Smooth muscle cell (in vitro differentiated cells): ENCODE results near the gene SF3B2. TPM values are rescaled to one million over a fixed set of nuclear protein-coding genes. Genes with fewer than 3 reads are reported as not detected.
A peak's percentile ranks its signal among the peaks of the same experiment; 100 is the strongest.

Experiments
- DNase-seq: peaks from one replicate; lab custom pipeline; 2025; ENCODE audit not compliant: unreplicated experiment; lab: John Stamatoyannopoulos, UW
- H2AFZ ChIP-seq: fragments of 200-600 bp; sonication (generic); 2 replicates; pipeline ENCODE4 v1.6.0; 2016; ENCODE audit warnings: antibody characterized with exemption, low read depth, mild to moderate bottlenecking
- H3F3A ChIP-seq: fragments of 200-600 bp; sonication (generic); 2 replicates; pipeline ENCODE4 v1.6.0; 2017; ENCODE audit warnings: antibody characterized with exemption, low read depth
- H3K27ac ChIP-seq: fragments of 200-600 bp; sonication (generic); 2 replicates; pipeline ENCODE4 v1.5.1; 2016; ENCODE audit warnings: low read depth, mild to moderate bottlenecking
- H3K27me3 ChIP-seq: fragments of 200-600 bp; sonication (generic); 2 replicates; pipeline ENCODE4 v1.6.1; 2016; ENCODE audit warnings: low read depth, mild to moderate bottlenecking
- H3K36me3 ChIP-seq: fragments of 200-600 bp; sonication (generic); 2 replicates; pipeline ENCODE4 v1.5.1; 2016; ENCODE audit warnings: low read depth
- H3K4me1 ChIP-seq: fragments of 200-600 bp; sonication (generic); 2 replicates; pipeline ENCODE4 v1.5.1; 2016; ENCODE audit warnings: low read depth
- H3K4me2 ChIP-seq: fragments of 200-600 bp; sonication (generic); 2 replicates; pipeline ENCODE4 v1.6.0; 2016; ENCODE audit warnings: mild to moderate bottlenecking
- H3K4me3 ChIP-seq: fragments of 200-600 bp; sonication (generic); 2 replicates; pipeline ENCODE4 v1.5.1; 2016; ENCODE audit warnings: mild to moderate bottlenecking
- H3K79me2 ChIP-seq: fragments of 200-600 bp; sonication (generic); 2 replicates; pipeline ENCODE4 v1.6.0; 2016; ENCODE audit warnings: low read depth, mild to moderate bottlenecking
- H3K9ac ChIP-seq: fragments of 200-600 bp; sonication (generic); 2 replicates; pipeline ENCODE4 v1.6.0; 2016; ENCODE audit warnings: low read depth
- H3K9me3 ChIP-seq: fragments of 200-600 bp; sonication (generic); replicated peaks from 2 replicates; pipeline ENCODE4 v1.5.1; 2016; ENCODE audit warnings: low read depth
- H4K20me1 ChIP-seq: fragments of 200-600 bp; sonication (generic); 2 replicates; pipeline ENCODE4 v1.6.0; 2016; ENCODE audit warnings: low read depth
- WGBS: methylation state at CpG from one replicate; pipeline ENCODE4 v1.1.7; 2016; ENCODE audit warnings: low lambda C conversion rate; 5-methylcytosine and 5-hydroxymethylcytosine counted together
- polyA plus RNA-seq: library from polyadenylated mRNA; unstranded; fragments of >200 nt; fragmentation: Nextera tagmentation; extraction: Ambion mirVana; gene quantifications from 2 replicates; pipeline ENCODE4 v1.2.1, GENCODE V29; 2016
- total RNA-seq: library from RNA; depleted of rRNA; stranded (reverse); fragments of >200 nt; gene quantifications from 2 replicates; pipeline ENCODE4 v1.2.3, GENCODE V29; 2014
- TF ChIP-seq, protein P1 (sequence below): fragments of 200-600 bp; sonication (generic); IDR thresholded peaks from 2 replicates; pipeline ENCODE4 v1.5.1; 2017; ENCODE audit warnings: borderline replicate concordance, mild to moderate bottlenecking, antibody characterized with exemption; ENCODE audit not compliant: insufficient read depth, poor library complexity, severe bottlenecking

Gene SF3B2
- total and polyA plus RNA-seq, 2 experiments from 2014 or later: 125 to 182 TPM

DNA sequence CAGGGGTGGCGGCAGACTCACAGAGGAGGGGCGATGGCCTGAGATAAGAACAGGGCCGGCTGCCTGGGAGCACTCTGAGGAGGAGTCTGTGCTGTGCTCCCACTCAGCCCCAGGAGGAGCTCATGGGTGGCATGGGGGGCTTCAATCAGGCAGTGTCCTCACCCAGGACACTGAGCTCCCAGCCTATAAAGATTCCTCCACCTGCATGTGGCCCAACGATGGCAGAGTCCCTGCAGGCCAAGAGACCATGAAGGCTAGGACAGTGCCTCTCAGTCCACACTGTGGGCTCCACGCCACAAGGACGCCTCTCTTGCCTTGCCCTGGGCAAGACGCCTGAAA, 38.4 kb upstream of the SF3B2 start:
- Histone ChIP-seq H4K20me1 (no peaks in the 10 kb centered on the region), H2AFZ (no peak overlapping the region), H3K36me3 (no peaks in the 10 kb centered on the region), H3K79me2 (no peaks in the 10 kb centered on the region), H3K9ac (no peak overlapping the region), H3F3A (no peaks in the 10 kb centered on the region), H3K9me3 (no peaks in the 10 kb centered on the region), H3K4me1 (no peaks in the 10 kb centered on the region), H3K4me3 (no peak overlapping the region), H3K27ac (no peak overlapping the region), H3K4me2 (no peak overlapping the region), H3K27me3 (peaks cover 14% of the 10 kb centered on the region)
- 91% methylated on average over 7 of the region's 7 CpGs for WGBS
- no peak for DNase-seq
- TF ChIP-seq, protein P1, sequence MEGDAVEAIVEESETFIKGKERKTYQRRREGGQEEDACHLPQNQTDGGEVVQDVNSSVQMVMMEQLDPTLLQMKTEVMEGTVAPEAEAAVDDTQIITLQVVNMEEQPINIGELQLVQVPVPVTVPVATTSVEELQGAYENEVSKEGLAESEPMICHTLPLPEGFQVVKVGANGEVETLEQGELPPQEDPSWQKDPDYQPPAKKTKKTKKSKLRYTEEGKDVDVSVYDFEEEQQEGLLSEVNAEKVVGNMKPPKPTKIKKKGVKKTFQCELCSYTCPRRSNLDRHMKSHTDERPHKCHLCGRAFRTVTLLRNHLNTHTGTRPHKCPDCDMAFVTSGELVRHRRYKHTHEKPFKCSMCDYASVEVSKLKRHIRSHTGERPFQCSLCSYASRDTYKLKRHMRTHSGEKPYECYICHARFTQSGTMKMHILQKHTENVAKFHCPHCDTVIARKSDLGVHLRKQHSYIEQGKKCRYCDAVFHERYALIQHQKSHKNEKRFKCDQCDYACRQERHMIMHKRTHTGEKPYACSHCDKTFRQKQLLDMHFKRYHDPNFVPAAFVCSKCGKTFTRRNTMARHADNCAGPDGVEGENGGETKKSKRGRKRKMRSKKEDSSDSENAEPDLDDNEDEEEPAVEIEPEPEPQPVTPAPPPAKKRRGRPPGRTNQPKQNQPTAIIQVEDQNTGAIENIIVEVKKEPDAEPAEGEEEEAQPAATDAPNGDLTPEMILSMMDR: no peak

DNA sequence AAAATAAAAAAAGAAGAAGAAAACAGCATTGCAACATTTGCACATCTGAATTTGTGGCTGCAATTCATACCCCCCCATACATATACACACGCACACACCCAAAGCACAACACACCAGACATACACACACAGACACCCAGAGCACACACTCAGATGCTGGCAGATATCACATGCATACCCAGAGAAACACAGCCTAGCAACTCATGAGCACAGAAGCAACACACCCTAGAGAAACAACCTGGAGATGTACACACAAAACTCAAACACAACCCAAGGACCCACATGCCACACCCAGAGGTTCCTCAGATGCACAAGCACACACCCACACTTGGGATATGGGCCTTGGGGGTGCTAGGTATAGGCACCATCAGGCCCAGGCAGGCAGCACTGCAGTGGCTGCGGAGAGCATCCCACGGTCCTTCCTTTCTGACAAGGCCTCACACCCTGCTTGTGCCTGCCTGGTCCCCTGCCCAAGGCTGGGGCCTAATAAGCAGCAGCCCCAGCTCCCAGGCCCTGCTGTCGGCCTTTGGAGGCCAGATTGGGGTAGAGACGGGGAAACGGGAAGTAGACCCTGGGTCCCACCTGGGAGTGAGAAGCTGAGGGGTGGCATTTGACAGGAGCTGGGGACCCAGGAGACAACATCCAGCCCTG, 37.2 kb upstream of the SF3B2 start:
- Histone ChIP-seq H3F3A (no peaks in the 10 kb centered on the region), H3K27ac (peak overlapping the region; percentile 59), H3K4me1 (no peaks in the 10 kb centered on the region), H3K36me3 (no peaks in the 10 kb centered on the region), H3K4me2 (peak overlapping the region; percentile 59), H2AFZ (no peak overlapping the region), H3K79me2 (no peaks in the 10 kb centered on the region), H3K27me3 (peaks cover 14% of the 10 kb centered on the region), H3K9ac (no peak overlapping the region), H3K4me3 (no peak overlapping the region), H4K20me1 (no peaks in the 10 kb centered on the region), H3K9me3 (no peaks in the 10 kb centered on the region)
- no peak for DNase-seq
- TF ChIP-seq, protein P1: no peak
- WGBS: 88% methylated on average over 6 of the region's 6 CpGs

DNA sequence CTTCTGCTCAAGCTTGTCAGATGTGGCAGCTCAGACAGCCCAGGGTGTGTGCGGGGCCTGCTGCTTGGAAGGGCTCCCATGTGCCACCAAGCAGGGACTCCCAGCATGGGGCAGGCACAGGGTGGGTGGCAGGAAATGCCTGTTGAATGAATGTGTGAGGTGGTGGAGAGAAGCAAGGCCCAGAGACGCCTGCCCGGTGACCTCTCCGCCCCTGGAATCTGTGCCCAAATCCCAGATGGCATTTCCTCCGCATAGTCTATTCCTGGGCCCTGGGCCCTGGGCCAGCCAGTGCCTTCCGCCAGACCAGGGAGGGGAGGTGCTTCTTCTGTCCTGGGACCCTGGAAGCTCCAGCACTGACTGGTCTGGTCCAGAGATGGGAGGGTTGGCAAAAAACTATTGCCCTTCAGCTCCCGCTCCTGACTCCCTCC, 36.7 kb upstream of the SF3B2 start:
- H3K4me3 ChIP-seq: no peak overlapping the region
- H3K36me3 ChIP-seq: no peaks in the 10 kb centered on the region
- TF ChIP-seq, protein P1: no peak
- no peaks in the 10 kb centered on the region for H3F3A ChIP-seq
- H2AFZ ChIP-seq: no peak overlapping the region
- H3K27ac ChIP-seq: peak overlapping the region; percentile 59
- H3K4me1 ChIP-seq: no peaks in the 10 kb centered on the region
- no peaks in the 10 kb centered on the region for H3K79me2 ChIP-seq
- H3K27me3 ChIP-seq: peaks cover 14% of the 10 kb centered on the region
- no peaks in the 10 kb centered on the region for H4K20me1 ChIP-seq
- no peak for DNase-seq
- H3K9me3 ChIP-seq: no peaks in the 10 kb centered on the region
- peak overlapping the region; percentile 59 for H3K4me2 ChIP-seq
- no peak overlapping the region for H3K9ac ChIP-seq
- WGBS: 38% methylated on average over 7 of the region's 7 CpGs
